Measurements from ENCODE around the gene LAMB1. TPM values are rescaled to one million over a fixed set of nuclear protein-coding genes. Genes with fewer than 3 reads are reported as not detected.

LAMB1 gene
- total RNA-seq, 1 experiment from 2014 or later, result 32.0 TPM

DNA sequence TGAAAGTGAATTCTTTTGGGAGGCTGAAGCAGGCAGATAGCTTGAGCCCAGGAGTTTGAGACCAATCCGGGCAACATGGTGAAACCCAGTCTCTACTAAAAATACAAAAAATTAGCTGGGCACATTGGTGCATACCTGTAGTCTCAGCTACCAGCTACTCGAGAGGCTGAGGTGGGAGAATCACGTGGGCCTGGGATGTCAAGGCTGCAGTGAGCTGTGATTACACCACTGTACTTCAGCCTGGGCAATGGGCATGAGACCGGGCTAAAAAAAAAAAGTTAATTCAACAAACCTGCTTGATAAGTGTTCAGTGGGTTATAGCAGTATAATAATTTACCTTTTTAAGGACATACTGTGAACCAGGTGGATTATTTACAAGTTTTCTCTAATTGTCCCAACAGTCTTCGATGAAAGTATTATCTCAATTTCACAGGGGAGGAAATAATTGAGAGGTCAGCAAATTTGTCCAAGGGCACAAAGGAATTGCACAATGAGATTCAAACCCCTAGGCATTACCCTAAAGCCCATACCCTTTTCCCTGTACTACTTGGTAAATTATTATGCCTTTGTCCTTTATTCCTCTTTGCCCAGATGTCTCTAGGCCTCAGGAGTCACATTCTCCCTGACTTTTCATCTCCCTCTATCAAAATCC lies 125.1 kb downstream of the LAMB1 start:
- peaks cover 7 to 14% of the 10 kb centered on the region in 2 experiments for H3K4me1 ChIP-seq (ENCODE audit: control insufficient read depth in 1 of 2, insufficient read depth in 2 of 2, low read length in 2 of 2)
- H3K79me2 ChIP-seq (ENCODE audit: insufficient read depth, low read length), result no peaks in the 10 kb centered on the region
- H4K20me1 ChIP-seq (ENCODE audit: insufficient read depth), result no peaks in the 10 kb centered on the region
- no peak overlapping the region for H3K4me2 ChIP-seq (ENCODE audit: low read length)
- no peaks in the 10 kb centered on the region for H3K9me3 ChIP-seq (ENCODE audit: control insufficient read depth in 1 of 2, insufficient read depth in 1 of 2, low read depth in 1 of 2, low read length in 2 of 2)
- DNase-seq (ENCODE audit: low read depth, low spot score) (no peak), ATAC-seq (no peak)
- no peaks in the 10 kb centered on the region for H3K9me2 ChIP-seq (ENCODE audit: insufficient read depth)
- no peak overlapping the region for H3K9ac ChIP-seq (ENCODE audit: low read length)
- BruUV-seq (replicated peaks), result no TSS peak
- H3K27me3 ChIP-seq (ENCODE audit: insufficient read depth, low read length), result no peaks in the 10 kb centered on the region
- ChIA-PET RAD21 (ENCODE audit: low non-redundant PET in 1 of 2, low total read pairs in 2 of 2, uncharacterized antibody in 2 of 2, unreplicated experiment in 2 of 2) (no interaction called here), CTCF (interaction anchor here (1.3 to 3.8 kb wide), 3 partner anchors 122 to 313 kb away, joined by 3 to 29 read pairs (median 4); partner anchors contain the start of gene CBLL1), POLR2A (no interaction called here)
- intact Hi-C loops (cut with micrococcal nuclease), result loop anchor here (2.0 to 10.0 kb wide), 6 partner anchors 151 to 1086 kb away; partner anchors contain the start of gene BCAP29
- H3K4me3 ChIP-seq (replicated peaks in 1 of 2; ENCODE audit: low read depth in 1 of 2, low read length in 2 of 2), result no peak overlapping the region
- no peak overlapping the region for H2AFZ ChIP-seq (ENCODE audit: low read depth, low read length, poor library complexity, severe bottlenecking)
- TF ChIP-seq TCF7L2 (IDR thresholded peaks at IDR 0.05; ENCODE audit: borderline replicate concordance, extremely low read depth, insufficient read depth, insufficient read length), result no peak
- TF ChIP-seq CEBPB (IDR thresholded peaks at IDR 0.05; ENCODE audit: low read depth), result no peak
- no peak for TF ChIP-seq EZH2 (IDR thresholded peaks at IDR 0.05)
- no peak for TF ChIP-seq SIN3A (IDR thresholded peaks at IDR 0.05; ENCODE audit: low read depth)
- TF ChIP-seq RAD21 (IDR thresholded peaks at IDR 0.05; ENCODE audit: low read depth), result no peak
- TF ChIP-seq FOSL1 (IDR thresholded peaks at IDR 0.05; ENCODE audit: low read depth), result no peak
- no peak for TF ChIP-seq POLR2A (IDR thresholded peaks at IDR 0.05; ENCODE audit: borderline replicate concordance, extremely low read depth, insufficient read depth, insufficient read length)
- TF ChIP-seq JUND (IDR thresholded peaks at IDR 0.05), result no peak
- TF ChIP-seq ELF1 (IDR thresholded peaks at IDR 0.05; ENCODE audit: borderline replicate concordance, low read depth), result no peak
- no peak for TF ChIP-seq CBX3 (IDR thresholded peaks at IDR 0.05; ENCODE audit: low read depth)
- TF ChIP-seq EZH2phosphoT487 (IDR thresholded peaks at IDR 0.05; ENCODE audit: borderline replicate concordance), result no peak
- TF ChIP-seq, protein P1, sequence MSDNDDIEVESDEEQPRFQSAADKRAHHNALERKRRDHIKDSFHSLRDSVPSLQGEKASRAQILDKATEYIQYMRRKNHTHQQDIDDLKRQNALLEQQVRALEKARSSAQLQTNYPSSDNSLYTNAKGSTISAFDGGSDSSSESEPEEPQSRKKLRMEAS (IDR thresholded peaks at IDR 0.05), result no peak
- TF ChIP-seq EGR1 (IDR thresholded peaks at IDR 0.05; ENCODE audit: low read depth), result no peak
- TF ChIP-seq SRF (IDR thresholded peaks at IDR 0.05; ENCODE audit: low read depth), result no peak
- no peak for TF ChIP-seq SP1 (IDR thresholded peaks at IDR 0.05; ENCODE audit: low read depth)
- TF ChIP-seq, protein P2, sequence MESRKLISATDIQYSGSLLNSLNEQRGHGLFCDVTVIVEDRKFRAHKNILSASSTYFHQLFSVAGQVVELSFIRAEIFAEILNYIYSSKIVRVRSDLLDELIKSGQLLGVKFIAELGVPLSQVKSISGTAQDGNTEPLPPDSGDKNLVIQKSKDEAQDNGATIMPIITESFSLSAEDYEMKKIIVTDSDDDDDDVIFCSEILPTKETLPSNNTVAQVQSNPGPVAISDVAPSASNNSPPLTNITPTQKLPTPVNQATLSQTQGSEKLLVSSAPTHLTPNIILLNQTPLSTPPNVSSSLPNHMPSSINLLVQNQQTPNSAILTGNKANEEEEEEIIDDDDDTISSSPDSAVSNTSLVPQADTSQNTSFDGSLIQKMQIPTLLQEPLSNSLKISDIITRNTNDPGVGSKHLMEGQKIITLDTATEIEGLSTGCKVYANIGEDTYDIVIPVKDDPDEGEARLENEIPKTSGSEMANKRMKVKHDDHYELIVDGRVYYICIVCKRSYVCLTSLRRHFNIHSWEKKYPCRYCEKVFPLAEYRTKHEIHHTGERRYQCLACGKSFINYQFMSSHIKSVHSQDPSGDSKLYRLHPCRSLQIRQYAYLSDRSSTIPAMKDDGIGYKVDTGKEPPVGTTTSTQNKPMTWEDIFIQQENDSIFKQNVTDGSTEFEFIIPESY (IDR thresholded peaks at IDR 0.05; ENCODE audit: extremely low read depth, insufficient replicate concordance, low read length), result no peak
- no peak for TF ChIP-seq ZFX (IDR thresholded peaks at IDR 0.05)
- no peak for TF ChIP-seq POLR2AphosphoS5 (IDR thresholded peaks at IDR 0.05; ENCODE audit: low read depth, low read length)
- TF ChIP-seq, protein P3, sequence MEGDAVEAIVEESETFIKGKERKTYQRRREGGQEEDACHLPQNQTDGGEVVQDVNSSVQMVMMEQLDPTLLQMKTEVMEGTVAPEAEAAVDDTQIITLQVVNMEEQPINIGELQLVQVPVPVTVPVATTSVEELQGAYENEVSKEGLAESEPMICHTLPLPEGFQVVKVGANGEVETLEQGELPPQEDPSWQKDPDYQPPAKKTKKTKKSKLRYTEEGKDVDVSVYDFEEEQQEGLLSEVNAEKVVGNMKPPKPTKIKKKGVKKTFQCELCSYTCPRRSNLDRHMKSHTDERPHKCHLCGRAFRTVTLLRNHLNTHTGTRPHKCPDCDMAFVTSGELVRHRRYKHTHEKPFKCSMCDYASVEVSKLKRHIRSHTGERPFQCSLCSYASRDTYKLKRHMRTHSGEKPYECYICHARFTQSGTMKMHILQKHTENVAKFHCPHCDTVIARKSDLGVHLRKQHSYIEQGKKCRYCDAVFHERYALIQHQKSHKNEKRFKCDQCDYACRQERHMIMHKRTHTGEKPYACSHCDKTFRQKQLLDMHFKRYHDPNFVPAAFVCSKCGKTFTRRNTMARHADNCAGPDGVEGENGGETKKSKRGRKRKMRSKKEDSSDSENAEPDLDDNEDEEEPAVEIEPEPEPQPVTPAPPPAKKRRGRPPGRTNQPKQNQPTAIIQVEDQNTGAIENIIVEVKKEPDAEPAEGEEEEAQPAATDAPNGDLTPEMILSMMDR (IDR thresholded peaks at IDR 0.05 in 2 of 3, conservative IDR thresholded peaks at IDR 0.05 in 1 of 3; ENCODE audit: borderline replicate concordance in 1 of 3, insufficient read depth in 1 of 3, low read depth in 2 of 3, low read length in 2 of 3), result no peak
- H3K36me3 ChIP-seq (ENCODE audit: control insufficient read depth in 1 of 2, insufficient read depth in 2 of 2, low read length in 2 of 2), result no peaks in the 10 kb centered on the region
- H3K27ac ChIP-seq (ENCODE audit: low read depth, low read length), result no peak overlapping the region

Measured in HCT116 (cell line).